K562 (cell line): ENCODE data around the gene KCNK4. TPM values are rescaled to one million over a fixed set of nuclear protein-coding genes. Genes with fewer than 3 reads are reported as not detected.

ENCODE experiments used
- ELF4 ChIP-seq: fragments of 450-650 bp; formaldehyde crosslinking; IDR thresholded peaks from 2 replicates; pipeline ENCODE4 v1.4.0; 2022; ENCODE audit warnings: missing genetic modification characterization
- MYNN ChIP-seq, 2 experiments: sonication (generic); formaldehyde crosslinking in 1 of 2; IDR thresholded peaks; 2 replicates each; pipeline versions ENCODE4 v1.5.0 to v1.6.1; 2016 to 2020; ENCODE audit warnings: antibody characterized with exemption in 1 of 2, missing genetic modification reagents in 1 of 2
- NR3C1 ChIP-seq: sonication (generic); formaldehyde crosslinking; IDR thresholded peaks from 2 replicates; pipeline ENCODE4 v1.8.1; 2022; ENCODE audit warnings: missing genetic modification reagents
- POLR3A ChIP-seq: IDR thresholded peaks from 2 replicates; pipeline ENCODE4 v1.6.1; 2011; ENCODE audit warnings: borderline replicate concordance, mild to moderate bottlenecking, moderate library complexity; ENCODE audit not compliant: insufficient read length, insufficient read depth; ENCODE audit errors: extremely low read depth
- SNRNP70 ChIP-seq: fragments of 200-400 bp; formaldehyde crosslinking; optimal IDR thresholded peaks from 2 replicates; pipeline ENCODE3; 2017; ENCODE audit warnings: low read depth, low read length
- ZNF263 ChIP-seq: sonication (generic); formaldehyde crosslinking; IDR thresholded peaks from 2 replicates; pipeline ENCODE4 v1.8.0; 2022; ENCODE audit warnings: mild to moderate bottlenecking, missing genetic modification reagents, borderline replicate concordance
- polyA plus RNA-seq, 8 experiments: library from polyadenylated mRNA; depleted of rRNA in 4 of 8; stranded (reverse) in 5 of 8; unstranded in 3 of 8; fragments of >200 nt; fragmentation: Nextera tagmentation in 2 of 8; fragmentation: Illumina TruSeq in 1 of 8; extraction: Ambion mirVana in 2 of 8; extraction: Trizol in 1 of 8; gene quantifications; 2 replicates each; pipeline versions ENCODE4 v1.2.1 to v1.2.3, GENCODE V29; 2011 to 2014; ENCODE audit warnings: inconsistent platforms in 1 of 8, missing spikeins in 1 of 8
- total RNA-seq, 7 experiments: library from RNA; depleted of rRNA in 6 of 7; stranded (reverse); fragments of >200 nt in 6 of 7; fragmentation: Illumina TruSeq in 2 of 7; extraction: Trizol in 2 of 7; gene quantifications; 2 replicates each; pipeline versions ENCODE4 v1.2.1 to v1.2.3, GENCODE V29; 2011 to 2021; ENCODE audit warnings: low replicate concordance in 1 of 7
- TF ChIP-seq, protein P1 (sequence below), 2 experiments: IDR thresholded peaks; 2 replicates each; pipeline ENCODE4 v1.6.1; 2012; ENCODE audit warnings: improper control_type of control experiment in 2 of 2, low read depth in 2 of 2, low read length in 2 of 2, borderline replicate concordance in 1 of 2
- TF ChIP-seq, protein P2 (sequence below): fragments of 450-650 bp; IDR thresholded peaks from 2 replicates; pipeline ENCODE4 v1.6.1; 2018; ENCODE audit not compliant: partially characterized antibody
- TF ChIP-seq, protein P3 (sequence below): sonication (generic); formaldehyde crosslinking; IDR thresholded peaks from 2 replicates; pipeline ENCODE4 v1.8.1; 2022; ENCODE audit warnings: missing genetic modification reagents
- TF ChIP-seq, protein P4 (sequence below): fragments of 250-450 bp; sonication (Bioruptor Pico); IDR thresholded peaks from 2 replicates; pipeline ENCODE4 v1.5.0; 2021; ENCODE audit warnings: mild to moderate bottlenecking, borderline replicate concordance
- TF ChIP-seq, protein P5 (sequence below): fragments of 250-450 bp; sonication (Bioruptor Pico); IDR thresholded peaks from 2 replicates; pipeline ENCODE4 v1.5.0; 2020; ENCODE audit warnings: mild to moderate bottlenecking, borderline replicate concordance

The KCNK4 gene
- total and polyA plus RNA-seq, 9 of the 15 experiments (the other 6 are each of a cell fraction or from before 2014, with no cell fraction given), result not detected

DNA sequence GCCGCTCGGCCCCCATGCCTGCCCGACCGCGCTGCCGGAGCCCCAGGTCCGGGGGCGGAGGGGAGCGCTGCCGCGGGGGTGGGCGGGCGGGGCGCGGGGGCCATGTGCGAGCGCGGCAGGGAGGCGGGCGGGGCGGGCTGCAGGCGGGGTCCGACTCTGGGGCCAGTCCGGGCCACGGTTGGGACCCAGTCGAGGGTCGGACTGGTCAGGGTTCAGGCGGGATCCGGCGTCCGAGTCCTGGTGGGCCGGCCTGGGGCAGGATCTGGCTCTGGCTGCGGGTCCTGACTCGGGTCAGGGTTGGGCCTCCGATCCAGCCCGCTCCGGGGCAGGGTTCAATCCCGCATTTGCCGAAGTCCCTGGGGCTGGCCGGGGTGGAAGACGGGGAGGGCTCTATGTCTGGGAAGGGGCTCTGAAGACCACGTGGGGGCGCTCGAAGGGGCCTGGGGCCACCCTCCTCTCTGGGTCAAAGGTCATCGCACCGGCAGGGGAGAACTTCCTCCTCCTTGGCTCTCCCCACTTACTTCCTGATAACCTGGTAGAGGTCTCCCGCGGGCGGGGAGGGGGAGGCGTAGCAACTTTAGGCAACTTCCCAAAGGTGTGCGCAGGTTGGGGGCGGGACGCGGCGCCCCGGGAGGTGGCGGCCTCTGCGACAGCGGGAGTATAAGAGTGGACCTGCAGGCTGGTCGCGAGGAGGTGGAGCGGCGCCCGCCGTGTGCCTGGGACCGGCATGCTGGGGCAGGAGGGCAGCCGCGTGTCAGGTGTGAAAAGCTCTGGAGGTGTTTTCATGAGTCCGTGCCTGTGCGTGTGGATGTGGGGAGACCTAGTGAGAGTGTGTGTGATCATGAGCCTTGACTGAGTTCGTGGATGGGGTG is 14.8 kb downstream of the KCNK4 start (continued):
- TF ChIP-seq, protein P1, sequence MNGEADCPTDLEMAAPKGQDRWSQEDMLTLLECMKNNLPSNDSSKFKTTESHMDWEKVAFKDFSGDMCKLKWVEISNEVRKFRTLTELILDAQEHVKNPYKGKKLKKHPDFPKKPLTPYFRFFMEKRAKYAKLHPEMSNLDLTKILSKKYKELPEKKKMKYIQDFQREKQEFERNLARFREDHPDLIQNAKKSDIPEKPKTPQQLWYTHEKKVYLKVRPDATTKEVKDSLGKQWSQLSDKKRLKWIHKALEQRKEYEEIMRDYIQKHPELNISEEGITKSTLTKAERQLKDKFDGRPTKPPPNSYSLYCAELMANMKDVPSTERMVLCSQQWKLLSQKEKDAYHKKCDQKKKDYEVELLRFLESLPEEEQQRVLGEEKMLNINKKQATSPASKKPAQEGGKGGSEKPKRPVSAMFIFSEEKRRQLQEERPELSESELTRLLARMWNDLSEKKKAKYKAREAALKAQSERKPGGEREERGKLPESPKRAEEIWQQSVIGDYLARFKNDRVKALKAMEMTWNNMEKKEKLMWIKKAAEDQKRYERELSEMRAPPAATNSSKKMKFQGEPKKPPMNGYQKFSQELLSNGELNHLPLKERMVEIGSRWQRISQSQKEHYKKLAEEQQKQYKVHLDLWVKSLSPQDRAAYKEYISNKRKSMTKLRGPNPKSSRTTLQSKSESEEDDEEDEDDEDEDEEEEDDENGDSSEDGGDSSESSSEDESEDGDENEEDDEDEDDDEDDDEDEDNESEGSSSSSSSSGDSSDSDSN (IDR thresholded peaks at IDR 0.05; ENCODE audit: borderline replicate concordance in 1 of 2, low read depth in 2 of 2, low read length in 2 of 2), result 0 out of 4 replicates have a peak, but pooled peaks of 1 of the 2 experiments have one; percentile 18
- TF ChIP-seq, protein P2, sequence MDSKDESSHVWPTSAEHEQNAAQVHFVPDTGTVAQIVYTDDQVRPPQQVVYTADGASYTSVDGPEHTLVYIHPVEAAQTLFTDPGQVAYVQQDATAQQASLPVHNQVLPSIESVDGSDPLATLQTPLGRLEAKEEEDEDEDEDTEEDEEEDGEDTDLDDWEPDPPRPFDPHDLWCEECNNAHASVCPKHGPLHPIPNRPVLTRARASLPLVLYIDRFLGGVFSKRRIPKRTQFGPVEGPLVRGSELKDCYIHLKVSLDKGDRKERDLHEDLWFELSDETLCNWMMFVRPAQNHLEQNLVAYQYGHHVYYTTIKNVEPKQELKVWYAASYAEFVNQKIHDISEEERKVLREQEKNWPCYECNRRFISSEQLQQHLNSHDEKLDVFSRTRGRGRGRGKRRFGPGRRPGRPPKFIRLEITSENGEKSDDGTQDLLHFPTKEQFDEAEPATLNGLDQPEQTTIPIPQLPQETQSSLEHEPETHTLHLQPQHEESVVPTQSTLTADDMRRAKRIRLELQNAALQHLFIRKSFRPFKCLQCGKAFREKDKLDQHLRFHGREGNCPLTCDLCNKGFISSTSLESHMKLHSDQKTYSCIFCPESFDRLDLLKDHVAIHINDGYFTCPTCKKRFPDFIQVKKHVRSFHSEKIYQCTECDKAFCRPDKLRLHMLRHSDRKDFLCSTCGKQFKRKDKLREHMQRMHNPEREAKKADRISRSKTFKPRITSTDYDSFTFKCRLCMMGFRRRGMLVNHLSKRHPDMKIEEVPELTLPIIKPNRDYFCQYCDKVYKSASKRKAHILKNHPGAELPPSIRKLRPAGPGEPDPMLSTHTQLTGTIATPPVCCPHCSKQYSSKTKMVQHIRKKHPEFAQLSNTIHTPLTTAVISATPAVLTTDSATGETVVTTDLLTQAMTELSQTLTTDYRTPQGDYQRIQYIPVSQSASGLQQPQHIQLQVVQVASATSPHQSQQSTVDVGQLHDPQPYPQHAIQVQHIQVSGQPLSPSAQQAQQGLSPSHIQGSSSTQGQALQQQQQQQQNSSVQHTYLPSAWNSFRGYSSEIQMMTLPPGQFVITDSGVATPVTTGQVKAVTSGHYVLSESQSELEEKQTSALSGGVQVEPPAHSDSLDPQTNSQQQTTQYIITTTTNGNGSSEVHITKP, result no peak
- no peak for TF ChIP-seq ELF4 (CRISPR knock-in tag)
- TF ChIP-seq SNRNP70, result no peak
- TF ChIP-seq, protein P3, sequence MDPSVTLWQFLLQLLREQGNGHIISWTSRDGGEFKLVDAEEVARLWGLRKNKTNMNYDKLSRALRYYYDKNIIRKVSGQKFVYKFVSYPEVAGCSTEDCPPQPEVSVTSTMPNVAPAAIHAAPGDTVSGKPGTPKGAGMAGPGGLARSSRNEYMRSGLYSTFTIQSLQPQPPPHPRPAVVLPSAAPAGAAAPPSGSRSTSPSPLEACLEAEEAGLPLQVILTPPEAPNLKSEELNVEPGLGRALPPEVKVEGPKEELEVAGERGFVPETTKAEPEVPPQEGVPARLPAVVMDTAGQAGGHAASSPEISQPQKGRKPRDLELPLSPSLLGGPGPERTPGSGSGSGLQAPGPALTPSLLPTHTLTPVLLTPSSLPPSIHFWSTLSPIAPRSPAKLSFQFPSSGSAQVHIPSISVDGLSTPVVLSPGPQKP, result no peak
- TF ChIP-seq NR3C1, result no peak
- TF ChIP-seq MYNN (IDR thresholded peaks at IDR 0.05), result no peak
- no peak for TF ChIP-seq MYNN (CRISPR knock-in tag; IDR thresholded peaks at IDR 0.05)
- TF ChIP-seq, protein P4, sequence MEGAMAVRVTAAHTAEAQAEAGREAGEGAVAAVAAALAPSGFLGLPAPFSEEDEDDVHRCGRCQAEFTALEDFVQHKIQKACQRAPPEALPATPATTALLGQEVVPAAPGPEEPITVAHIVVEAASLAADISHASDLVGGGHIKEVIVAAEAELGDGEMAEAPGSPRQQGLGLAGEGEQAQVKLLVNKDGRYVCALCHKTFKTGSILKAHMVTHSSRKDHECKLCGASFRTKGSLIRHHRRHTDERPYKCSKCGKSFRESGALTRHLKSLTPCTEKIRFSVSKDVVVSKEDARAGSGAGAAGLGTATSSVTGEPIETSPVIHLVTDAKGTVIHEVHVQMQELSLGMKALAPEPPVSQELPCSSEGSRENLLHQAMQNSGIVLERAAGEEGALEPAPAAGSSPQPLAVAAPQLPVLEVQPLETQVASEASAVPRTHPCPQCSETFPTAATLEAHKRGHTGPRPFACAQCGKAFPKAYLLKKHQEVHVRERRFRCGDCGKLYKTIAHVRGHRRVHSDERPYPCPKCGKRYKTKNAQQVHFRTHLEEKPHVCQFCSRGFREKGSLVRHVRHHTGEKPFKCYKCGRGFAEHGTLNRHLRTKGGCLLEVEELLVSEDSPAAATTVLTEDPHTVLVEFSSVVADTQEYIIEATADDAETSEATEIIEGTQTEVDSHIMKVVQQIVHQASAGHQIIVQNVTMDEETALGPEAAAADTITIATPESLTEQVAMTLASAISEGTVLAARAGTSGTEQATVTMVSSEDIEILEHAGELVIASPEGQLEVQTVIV (CRISPR knock-in tag), result no peak
- TF ChIP-seq ZNF263 (CRISPR knock-in tag), result peak; percentile 41; the same call in 1 of the 2 replicates
- no peak for TF ChIP-seq POLR3A
- TF ChIP-seq, protein P5, sequence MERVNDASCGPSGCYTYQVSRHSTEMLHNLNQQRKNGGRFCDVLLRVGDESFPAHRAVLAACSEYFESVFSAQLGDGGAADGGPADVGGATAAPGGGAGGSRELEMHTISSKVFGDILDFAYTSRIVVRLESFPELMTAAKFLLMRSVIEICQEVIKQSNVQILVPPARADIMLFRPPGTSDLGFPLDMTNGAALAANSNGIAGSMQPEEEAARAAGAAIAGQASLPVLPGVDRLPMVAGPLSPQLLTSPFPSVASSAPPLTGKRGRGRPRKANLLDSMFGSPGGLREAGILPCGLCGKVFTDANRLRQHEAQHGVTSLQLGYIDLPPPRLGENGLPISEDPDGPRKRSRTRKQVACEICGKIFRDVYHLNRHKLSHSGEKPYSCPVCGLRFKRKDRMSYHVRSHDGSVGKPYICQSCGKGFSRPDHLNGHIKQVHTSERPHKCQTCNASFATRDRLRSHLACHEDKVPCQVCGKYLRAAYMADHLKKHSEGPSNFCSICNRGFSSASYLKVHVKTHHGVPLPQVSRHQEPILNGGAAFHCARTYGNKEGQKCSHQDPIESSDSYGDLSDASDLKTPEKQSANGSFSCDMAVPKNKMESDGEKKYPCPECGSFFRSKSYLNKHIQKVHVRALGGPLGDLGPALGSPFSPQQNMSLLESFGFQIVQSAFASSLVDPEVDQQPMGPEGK, result no peak
